ENCODE results near the gene CBR1. TPM values are rescaled to one million over a fixed set of nuclear protein-coding genes. Genes with fewer than 3 reads are reported as not detected.

Gene CBR1
- total and polyA plus RNA-seq, 9 of the 15 experiments (the other 6 are each of a cell fraction or from before 2014, with no cell fraction given) = 2.5 to 33.8 (median 15.1) TPM

GRCh38 chr21:36061445-36061844 is 8.4 kb upstream of the CBR1 start (continued):
- TF ChIP-seq SAFB2 (IDR thresholded peaks at IDR 0.05; ENCODE audit: borderline replicate concordance, low read depth, low read length, severe bottlenecking) (no peak), EWSR1 (IDR thresholded peaks at IDR 0.05; ENCODE audit: borderline replicate concordance, low read depth, partially characterized antibody) (no peak), DACH1 (IDR thresholded peaks at IDR 0.05; ENCODE audit: partially characterized antibody) (no peak), POLR2AphosphoS2 (IDR thresholded peaks at IDR 0.05; ENCODE audit: low read length) (no peak), ZNF253 (CRISPR knock-in tag; conservative IDR thresholded peaks at IDR 0.05) (no peak), KAT8 (IDR thresholded peaks at IDR 0.05; ENCODE audit: low read depth) (no peak), COPS2 (conservative IDR thresholded peaks at IDR 0.05) (no peak), GABPB2 (CRISPR knock-in tag; conservative IDR thresholded peaks at IDR 0.05) (no peak), ERF (CRISPR knock-in tag; IDR thresholded peaks at IDR 0.05) (no peak), ZBTB43 (CRISPR knock-in tag; IDR thresholded peaks at IDR 0.05) (no peak), BRD4 (IDR thresholded peaks at IDR 0.05) (no peak), RBM22 (IDR thresholded peaks at IDR 0.05; ENCODE audit: low read depth, low read length, poor library complexity, severe bottlenecking) (no peak), DPF2 (IDR thresholded peaks at IDR 0.05) (no peak), FOXJ2 (tag; IDR thresholded peaks at IDR 0.05) (no peak), ILK (tag; IDR thresholded peaks at IDR 0.05; ENCODE audit: borderline replicate concordance, low read depth) (no peak), ZNF224 (CRISPR knock-in tag; IDR thresholded peaks at IDR 0.05) (no peak), ZNF263 (CRISPR knock-in tag; IDR thresholded peaks at IDR 0.05; ENCODE audit: borderline replicate concordance) (no peak), HDAC2 (IDR thresholded peaks at IDR 0.05) (no peak), ZKSCAN8 (CRISPR knock-in tag; IDR thresholded peaks at IDR 0.05) (no peak), TOE1 (IDR thresholded peaks at IDR 0.05; ENCODE audit: borderline replicate concordance) (no peak), TOE1 (CRISPR knock-in tag; IDR thresholded peaks at IDR 0.05; ENCODE audit: borderline replicate concordance, low read depth) (no peak), MXD1 (CRISPR knock-in tag; IDR thresholded peaks at IDR 0.05; ENCODE audit: borderline replicate concordance, poor library complexity, severe bottlenecking) (no peak), TSC22D4 (tag; IDR thresholded peaks at IDR 0.05) (no peak)
- TF ChIP-seq, protein P1, sequence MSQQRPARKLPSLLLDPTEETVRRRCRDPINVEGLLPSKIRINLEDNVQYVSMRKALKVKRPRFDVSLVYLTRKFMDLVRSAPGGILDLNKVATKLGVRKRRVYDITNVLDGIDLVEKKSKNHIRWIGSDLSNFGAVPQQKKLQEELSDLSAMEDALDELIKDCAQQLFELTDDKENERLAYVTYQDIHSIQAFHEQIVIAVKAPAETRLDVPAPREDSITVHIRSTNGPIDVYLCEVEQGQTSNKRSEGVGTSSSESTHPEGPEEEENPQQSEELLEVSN (IDR thresholded peaks at IDR 0.05; ENCODE audit: borderline replicate concordance in 1 of 2, extremely low read depth in 1 of 2, insufficient read depth in 1 of 2, insufficient read length in 1 of 2, low read depth in 1 of 2, low read length in 1 of 2, poor library complexity in 1 of 2, severe bottlenecking in 1 of 2) = no peak
- TF ChIP-seq, protein P2, sequence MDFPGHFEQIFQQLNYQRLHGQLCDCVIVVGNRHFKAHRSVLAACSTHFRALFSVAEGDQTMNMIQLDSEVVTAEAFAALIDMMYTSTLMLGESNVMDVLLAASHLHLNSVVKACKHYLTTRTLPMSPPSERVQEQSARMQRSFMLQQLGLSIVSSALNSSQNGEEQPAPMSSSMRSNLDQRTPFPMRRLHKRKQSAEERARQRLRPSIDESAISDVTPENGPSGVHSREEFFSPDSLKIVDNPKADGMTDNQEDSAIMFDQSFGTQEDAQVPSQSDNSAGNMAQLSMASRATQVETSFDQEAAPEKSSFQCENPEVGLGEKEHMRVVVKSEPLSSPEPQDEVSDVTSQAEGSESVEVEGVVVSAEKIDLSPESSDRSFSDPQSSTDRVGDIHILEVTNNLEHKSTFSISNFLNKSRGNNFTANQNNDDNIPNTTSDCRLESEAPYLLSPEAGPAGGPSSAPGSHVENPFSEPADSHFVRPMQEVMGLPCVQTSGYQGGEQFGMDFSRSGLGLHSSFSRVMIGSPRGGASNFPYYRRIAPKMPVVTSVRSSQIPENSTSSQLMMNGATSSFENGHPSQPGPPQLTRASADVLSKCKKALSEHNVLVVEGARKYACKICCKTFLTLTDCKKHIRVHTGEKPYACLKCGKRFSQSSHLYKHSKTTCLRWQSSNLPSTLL (IDR thresholded peaks at IDR 0.05) = no peak

All from K562 (cell line).